ENCODE data around the gene CTSA. TPM values are rescaled to one million over a fixed set of nuclear protein-coding genes. Genes with fewer than 3 reads are reported as not detected.

Gene CTSA
- total RNA-seq (100 to 1,000 TPM; 162 to 203 (median 183) TPM), polyA plus RNA-seq (100 to 1,000 TPM in 1 of 3 donors, 10 to 100 TPM in 2; 56.6 to 105 (median 65.8) TPM)
- long read RNA-seq, donor 1, transcript CTSA-204 (15 exons, 2,149 nt), result major isoform, 22 of 146 reads
- long read RNA-seq, donor 1, transcript CTSA-207 (2 exons, 2,183 nt), result minor isoform, 5 of 146 reads
- long read RNA-seq, donor 1, transcript CTSA-203 (14 exons, 1,972 nt), result minor isoform, 5 of 146 reads
- long read RNA-seq, donor 1, partial matches to known transcripts, result 39 of 146 reads
- long read RNA-seq, donor 1, other reads (novel, unspliced or antisense), result 71 of 146 reads
- long read RNA-seq, donor 2, transcript CTSA-204 (15 exons, 2,149 nt), result major isoform, 9 of 42 reads
- long read RNA-seq, donor 2, partial matches to known transcripts, result 29 of 42 reads
- long read RNA-seq, donor 2, other reads (novel, unspliced or antisense), result 0 of 42 reads

DNA sequence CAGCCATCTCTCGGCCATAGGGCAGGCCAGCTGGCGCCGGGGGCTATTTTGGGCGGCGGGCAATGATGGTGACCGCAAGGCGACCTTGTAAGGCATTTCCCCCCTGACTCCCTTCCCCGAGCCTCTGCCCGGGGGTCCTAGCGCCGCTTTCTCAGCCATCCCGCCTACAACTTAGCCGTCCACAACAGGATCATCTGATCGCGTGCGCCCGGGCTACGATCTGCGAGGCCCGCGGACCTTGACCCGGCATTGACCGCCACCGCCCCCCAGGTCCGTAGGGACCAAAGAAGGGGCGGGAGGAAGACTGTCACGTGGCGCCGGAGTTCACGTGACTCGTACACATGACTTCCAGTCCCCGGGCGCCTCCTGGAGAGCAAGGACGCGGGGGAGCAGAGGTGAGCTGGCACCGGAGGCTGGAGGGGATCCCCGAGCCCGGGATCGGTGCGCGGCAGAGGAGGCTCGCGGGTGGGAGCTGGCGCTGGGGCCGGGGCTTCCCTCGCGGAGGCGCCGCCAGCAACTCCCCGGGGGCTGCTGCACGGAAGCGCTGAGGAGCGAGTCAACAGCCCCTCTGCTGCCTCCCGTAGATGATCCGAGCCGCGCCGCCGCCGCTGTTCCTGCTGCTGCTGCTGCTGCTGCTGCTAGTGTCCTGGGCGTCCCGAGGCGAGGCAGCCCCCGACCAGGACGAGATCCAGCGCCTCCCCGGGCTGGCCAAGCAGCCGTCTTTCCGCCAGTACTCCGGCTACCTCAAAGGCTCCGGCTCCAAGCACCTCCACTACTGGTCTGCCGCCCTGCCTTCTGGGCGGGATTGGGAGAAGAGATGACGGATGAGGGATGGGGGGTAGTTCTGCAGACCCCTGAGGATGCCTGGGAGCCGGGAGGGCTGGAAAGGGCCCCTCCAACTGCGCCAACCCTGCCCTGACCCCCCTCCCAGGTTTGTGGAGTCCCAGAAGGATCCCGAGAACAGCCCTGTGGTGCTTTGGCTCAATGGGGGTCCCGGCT lies at the start of gene CTSA, which contains the start of gene NEURL2:
TSS of gene CTSA (plus strand) at position 351 of the 999 bp plus-strand sequence. CDS start at position 585, 234 bp downstream.
TSS of gene NEURL2 (minus strand) at position 224 of the 999 bp plus-strand sequence. CDS start at position 7, 217 bp downstream.
- peaks cover 0 to 66% (median 34%) of the 10 kb centered on the region in 6 donors for H3K36me3 ChIP-seq
- peak within 1 kb of the TSS; percentile 72 to 98 (median 89) for H3K4me3 ChIP-seq
- intact Hi-C loops (cut with DNase I; ENCODE audit: low total_unique reads), result no loop called here
- H3K27ac ChIP-seq, result peak within 1 kb of the TSS; percentile 72 to 90 (median 86)
- TF ChIP-seq POLR2AphosphoS5 (IDR thresholded peaks at IDR 0.05), result peak; percentile 94 to 96 (median 95)
- TF ChIP-seq, protein P1, sequence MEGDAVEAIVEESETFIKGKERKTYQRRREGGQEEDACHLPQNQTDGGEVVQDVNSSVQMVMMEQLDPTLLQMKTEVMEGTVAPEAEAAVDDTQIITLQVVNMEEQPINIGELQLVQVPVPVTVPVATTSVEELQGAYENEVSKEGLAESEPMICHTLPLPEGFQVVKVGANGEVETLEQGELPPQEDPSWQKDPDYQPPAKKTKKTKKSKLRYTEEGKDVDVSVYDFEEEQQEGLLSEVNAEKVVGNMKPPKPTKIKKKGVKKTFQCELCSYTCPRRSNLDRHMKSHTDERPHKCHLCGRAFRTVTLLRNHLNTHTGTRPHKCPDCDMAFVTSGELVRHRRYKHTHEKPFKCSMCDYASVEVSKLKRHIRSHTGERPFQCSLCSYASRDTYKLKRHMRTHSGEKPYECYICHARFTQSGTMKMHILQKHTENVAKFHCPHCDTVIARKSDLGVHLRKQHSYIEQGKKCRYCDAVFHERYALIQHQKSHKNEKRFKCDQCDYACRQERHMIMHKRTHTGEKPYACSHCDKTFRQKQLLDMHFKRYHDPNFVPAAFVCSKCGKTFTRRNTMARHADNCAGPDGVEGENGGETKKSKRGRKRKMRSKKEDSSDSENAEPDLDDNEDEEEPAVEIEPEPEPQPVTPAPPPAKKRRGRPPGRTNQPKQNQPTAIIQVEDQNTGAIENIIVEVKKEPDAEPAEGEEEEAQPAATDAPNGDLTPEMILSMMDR (IDR thresholded peaks at IDR 0.05 in 8 of 11, conservative IDR thresholded peaks at IDR 0.05 in 3 of 11), result peak in 2 of 11 experiments; percentile 16 to 23
- peak in 2 of 3 donors; percentile 19 to 39 for TF ChIP-seq POLR2A (IDR thresholded peaks at IDR 0.05)
- no peaks in the 10 kb centered on the region for H3K9me3 ChIP-seq
- 1 to 2% (median 1%) methylated on average over 51 to 78 of the region's 78 CpGs for WGBS, 5 donors
- no peaks in the 10 kb centered on the region for H3K27me3 ChIP-seq (replicated peaks in 1 of 7)
- peaks cover 30 to 66% (median 52%) of the 10 kb centered on the region in 6 donors for H3K4me1 ChIP-seq
- peak; percentile 97 for DNase-seq

DNA sequence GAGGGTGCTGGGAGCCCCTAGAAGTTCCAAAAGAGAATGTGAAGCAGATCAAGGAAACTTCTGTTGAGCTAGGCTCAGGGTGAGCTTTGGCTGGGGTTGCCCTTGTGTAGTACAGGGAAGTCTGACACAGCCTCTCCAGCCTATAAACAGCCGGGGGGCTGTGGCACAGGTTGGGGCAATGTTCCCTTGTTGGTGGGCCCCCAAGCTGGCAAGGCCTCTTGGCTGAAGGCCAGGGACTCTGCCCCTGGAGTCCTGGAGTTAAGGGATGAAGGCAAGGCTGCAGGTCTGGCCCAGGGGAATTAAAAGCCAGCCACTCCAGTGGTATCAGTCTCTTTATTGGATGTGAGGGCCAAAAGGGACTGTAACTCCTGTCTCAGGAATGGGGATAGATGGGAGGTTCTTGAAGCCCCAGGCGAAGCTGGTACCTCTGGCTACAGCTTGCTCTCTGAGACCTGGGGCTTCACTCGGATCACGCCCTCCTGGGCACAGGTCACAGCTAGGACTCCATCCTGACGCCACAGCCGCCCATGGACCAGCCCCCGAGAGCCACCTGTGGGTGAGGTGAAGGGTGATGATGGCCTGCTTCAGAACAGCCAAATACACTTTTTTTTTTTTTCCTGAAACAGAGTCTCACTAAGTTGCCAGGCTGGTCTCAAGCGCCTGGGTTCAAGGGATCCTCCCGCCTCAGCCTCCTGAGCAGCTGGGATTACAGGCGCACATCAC lies 49.6 kb upstream of the CTSA start:
- H3K27ac ChIP-seq, result peak overlapping the region in 7 of 8 donors; percentile 9 to 78 (median 58)
- intact Hi-C loops (cut with DNase I; ENCODE audit: low total_unique reads), result no loop called here
- no peak overlapping the region for H3K4me3 ChIP-seq
- H3K36me3 ChIP-seq, result peaks cover 3 to 89% (median 53%) of the 10 kb centered on the region in 6 donors
- TF ChIP-seq POLR2A (IDR thresholded peaks at IDR 0.05), result no peak
- peak in 1 of 3 donors; percentile 17 for TF ChIP-seq POLR2AphosphoS5 (IDR thresholded peaks at IDR 0.05)
- H3K9me3 ChIP-seq, result no peaks in the 10 kb centered on the region
- H3K27me3 ChIP-seq (replicated peaks in 1 of 7), result no peaks in the 10 kb centered on the region
- H3K4me1 ChIP-seq, result peaks cover 9 to 50% (median 24%) of the 10 kb centered on the region in 6 donors
- no peak for DNase-seq
- 83 to 97% (median 93%) methylated on average over 8 to 10 of the region's 10 CpGs for WGBS, 5 donors

DNA sequence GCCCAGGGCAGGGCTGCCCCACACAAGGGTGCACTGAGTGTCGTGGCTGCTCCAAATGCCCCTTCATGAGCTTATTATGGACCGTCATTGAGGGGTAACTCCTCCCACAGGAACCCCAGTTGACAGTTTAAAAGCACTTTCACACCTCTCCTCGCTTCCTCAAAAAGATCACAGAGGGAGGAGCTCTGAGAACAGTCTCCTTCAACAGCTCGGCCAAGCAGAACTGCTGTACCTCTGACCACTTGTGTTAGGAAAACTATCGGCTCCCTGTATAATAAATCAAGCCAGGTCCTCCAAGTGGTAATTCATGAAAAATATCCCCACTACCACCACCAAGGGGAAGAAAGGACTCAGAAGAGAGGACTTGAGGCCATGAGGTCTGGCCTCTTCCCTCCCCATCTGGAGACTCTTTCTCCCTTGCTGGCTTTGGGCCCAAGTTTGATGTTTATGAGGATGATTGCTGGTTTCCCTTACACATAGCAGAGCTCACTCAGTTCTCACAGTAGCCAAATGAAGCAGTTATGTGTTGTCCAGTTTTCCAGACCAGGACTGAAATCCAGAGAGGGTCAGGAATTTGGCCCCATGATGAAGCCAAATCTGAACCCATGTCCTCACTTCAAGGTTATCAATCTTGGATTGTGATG lies 48.8 kb upstream of the CTSA start:
- peak overlapping the region; percentile 9 to 78 (median 52) for H3K27ac ChIP-seq
- 6 to 30% (median 25%) methylated on average over 1 to 5 of the region's 5 CpGs for WGBS, 5 donors
- DNase-seq, result no peak
- H3K4me3 ChIP-seq, result no peak overlapping the region
- intact Hi-C loops (cut with DNase I; ENCODE audit: low total_unique reads), result no loop called here
- peaks cover 3 to 96% (median 59%) of the 10 kb centered on the region in 6 donors for H3K36me3 ChIP-seq
- H3K9me3 ChIP-seq, result no peaks in the 10 kb centered on the region
- TF ChIP-seq POLR2AphosphoS5 (IDR thresholded peaks at IDR 0.05) (no peak), POLR2A (IDR thresholded peaks at IDR 0.05) (no peak)
- TF ChIP-seq, protein P1 (IDR thresholded peaks at IDR 0.05 in 8 of 11, conservative IDR thresholded peaks at IDR 0.05 in 3 of 11), result no peak
- H3K4me1 ChIP-seq, result peaks cover 9 to 48% (median 19%) of the 10 kb centered on the region in 6 donors
- H3K27me3 ChIP-seq (replicated peaks in 1 of 7), result no peaks in the 10 kb centered on the region
